Smooth muscle cell (in vitro differentiated cells): ENCODE data around the gene CBLN3. TPM values are rescaled to one million over a fixed set of nuclear protein-coding genes. Genes with fewer than 3 reads are reported as not detected.

Experiments used
- DNase-seq: peaks from one replicate; lab custom pipeline; 2025; ENCODE audit not compliant: unreplicated experiment; lab: John Stamatoyannopoulos, UW
- H2AFZ ChIP-seq: fragments of 200-600 bp; sonication (generic); 2 replicates; pipeline ENCODE4 v1.6.0; 2016; ENCODE audit warnings: antibody characterized with exemption, low read depth, mild to moderate bottlenecking
- H3F3A ChIP-seq: fragments of 200-600 bp; sonication (generic); 2 replicates; pipeline ENCODE4 v1.6.0; 2017; ENCODE audit warnings: antibody characterized with exemption, low read depth
- H3K27ac ChIP-seq: fragments of 200-600 bp; sonication (generic); 2 replicates; pipeline ENCODE4 v1.5.1; 2016; ENCODE audit warnings: low read depth, mild to moderate bottlenecking
- H3K27me3 ChIP-seq: fragments of 200-600 bp; sonication (generic); 2 replicates; pipeline ENCODE4 v1.6.1; 2016; ENCODE audit warnings: low read depth, mild to moderate bottlenecking
- H3K36me3 ChIP-seq: fragments of 200-600 bp; sonication (generic); 2 replicates; pipeline ENCODE4 v1.5.1; 2016; ENCODE audit warnings: low read depth
- H3K4me1 ChIP-seq: fragments of 200-600 bp; sonication (generic); 2 replicates; pipeline ENCODE4 v1.5.1; 2016; ENCODE audit warnings: low read depth
- H3K4me2 ChIP-seq: fragments of 200-600 bp; sonication (generic); 2 replicates; pipeline ENCODE4 v1.6.0; 2016; ENCODE audit warnings: mild to moderate bottlenecking
- H3K4me3 ChIP-seq: fragments of 200-600 bp; sonication (generic); 2 replicates; pipeline ENCODE4 v1.5.1; 2016; ENCODE audit warnings: mild to moderate bottlenecking
- H3K79me2 ChIP-seq: fragments of 200-600 bp; sonication (generic); 2 replicates; pipeline ENCODE4 v1.6.0; 2016; ENCODE audit warnings: low read depth, mild to moderate bottlenecking
- H3K9ac ChIP-seq: fragments of 200-600 bp; sonication (generic); 2 replicates; pipeline ENCODE4 v1.6.0; 2016; ENCODE audit warnings: low read depth
- H3K9me3 ChIP-seq: fragments of 200-600 bp; sonication (generic); replicated peaks from 2 replicates; pipeline ENCODE4 v1.5.1; 2016; ENCODE audit warnings: low read depth
- H4K20me1 ChIP-seq: fragments of 200-600 bp; sonication (generic); 2 replicates; pipeline ENCODE4 v1.6.0; 2016; ENCODE audit warnings: low read depth
- WGBS: methylation state at CpG from one replicate; pipeline ENCODE4 v1.1.7; 2016; ENCODE audit warnings: low lambda C conversion rate; 5-methylcytosine and 5-hydroxymethylcytosine counted together
- polyA plus RNA-seq: library from polyadenylated mRNA; unstranded; fragments of >200 nt; fragmentation: Nextera tagmentation; extraction: Ambion mirVana; gene quantifications from 2 replicates; pipeline ENCODE4 v1.2.1, GENCODE V29; 2016
- total RNA-seq: library from RNA; depleted of rRNA; stranded (reverse); fragments of >200 nt; gene quantifications from 2 replicates; pipeline ENCODE4 v1.2.3, GENCODE V29; 2014
- TF ChIP-seq, protein P1 (sequence below): fragments of 200-600 bp; sonication (generic); IDR thresholded peaks from 2 replicates; pipeline ENCODE4 v1.5.1; 2017; ENCODE audit warnings: borderline replicate concordance, mild to moderate bottlenecking, antibody characterized with exemption; ENCODE audit not compliant: insufficient read depth, poor library complexity, severe bottlenecking

CBLN3 gene
- total and polyA plus RNA-seq, 2 experiments from 2014 or later, result 1.1 to 1.6 TPM

DNA sequence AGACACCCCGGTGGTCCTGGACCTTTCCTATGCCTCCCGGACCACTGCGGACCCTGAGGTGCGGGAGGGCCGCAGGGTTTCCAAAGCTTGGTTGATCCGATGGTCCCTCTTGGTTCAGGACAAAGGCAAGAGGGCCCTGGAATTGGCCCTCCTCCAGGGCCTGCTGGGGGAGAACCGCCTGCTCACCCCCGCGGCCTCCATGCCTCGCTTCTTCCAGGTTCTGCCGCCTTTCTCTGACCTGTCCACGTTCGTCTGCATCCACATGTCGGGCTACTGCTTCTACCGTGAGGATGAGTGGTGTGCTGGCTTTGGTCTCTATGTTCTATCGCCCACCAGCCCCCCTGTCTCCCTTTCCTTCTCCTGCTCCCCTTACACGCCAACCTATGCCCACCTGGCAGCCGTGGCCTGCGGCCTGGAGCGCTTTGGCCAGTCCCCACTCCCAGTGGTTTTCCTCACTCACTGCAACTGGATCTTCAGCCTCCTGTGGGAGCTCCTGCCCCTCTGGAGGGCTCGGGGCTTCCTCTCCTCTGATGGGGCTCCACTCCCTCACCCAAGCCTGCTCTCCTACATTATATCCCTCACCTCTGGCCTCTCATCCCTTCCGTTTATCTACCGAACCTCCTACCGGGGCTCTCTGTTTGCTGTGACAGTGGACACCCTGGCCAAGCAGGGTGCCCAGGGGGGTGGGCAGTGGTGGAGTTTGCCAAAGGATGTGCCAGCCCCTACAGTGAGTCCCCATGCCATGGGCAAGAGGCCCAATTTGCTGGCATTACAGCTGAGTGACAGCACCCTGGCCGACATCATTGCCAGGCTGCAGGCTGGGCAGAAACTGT is 13.8 kb downstream of the CBLN3 start:
- no peak for DNase-seq
- no peaks in the 10 kb centered on the region for H3K4me1 ChIP-seq
- TF ChIP-seq, protein P1, sequence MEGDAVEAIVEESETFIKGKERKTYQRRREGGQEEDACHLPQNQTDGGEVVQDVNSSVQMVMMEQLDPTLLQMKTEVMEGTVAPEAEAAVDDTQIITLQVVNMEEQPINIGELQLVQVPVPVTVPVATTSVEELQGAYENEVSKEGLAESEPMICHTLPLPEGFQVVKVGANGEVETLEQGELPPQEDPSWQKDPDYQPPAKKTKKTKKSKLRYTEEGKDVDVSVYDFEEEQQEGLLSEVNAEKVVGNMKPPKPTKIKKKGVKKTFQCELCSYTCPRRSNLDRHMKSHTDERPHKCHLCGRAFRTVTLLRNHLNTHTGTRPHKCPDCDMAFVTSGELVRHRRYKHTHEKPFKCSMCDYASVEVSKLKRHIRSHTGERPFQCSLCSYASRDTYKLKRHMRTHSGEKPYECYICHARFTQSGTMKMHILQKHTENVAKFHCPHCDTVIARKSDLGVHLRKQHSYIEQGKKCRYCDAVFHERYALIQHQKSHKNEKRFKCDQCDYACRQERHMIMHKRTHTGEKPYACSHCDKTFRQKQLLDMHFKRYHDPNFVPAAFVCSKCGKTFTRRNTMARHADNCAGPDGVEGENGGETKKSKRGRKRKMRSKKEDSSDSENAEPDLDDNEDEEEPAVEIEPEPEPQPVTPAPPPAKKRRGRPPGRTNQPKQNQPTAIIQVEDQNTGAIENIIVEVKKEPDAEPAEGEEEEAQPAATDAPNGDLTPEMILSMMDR, result no peak
- 94% methylated on average over 25 of the region's 25 CpGs for WGBS
- no peaks in the 10 kb centered on the region for H4K20me1 ChIP-seq
- peaks cover 6% of the 10 kb centered on the region for H3F3A ChIP-seq
- H3K9ac ChIP-seq, result no peak overlapping the region
- no peak overlapping the region for H2AFZ ChIP-seq
- H3K27ac ChIP-seq, result no peak overlapping the region
- no peaks in the 10 kb centered on the region for H3K79me2 ChIP-seq
- H3K4me3 ChIP-seq, result no peak overlapping the region
- no peaks in the 10 kb centered on the region for H3K27me3 ChIP-seq
- no peaks in the 10 kb centered on the region for H3K9me3 ChIP-seq
- H3K4me2 ChIP-seq, result no peak overlapping the region
- H3K36me3 ChIP-seq, result no peaks in the 10 kb centered on the region

DNA sequence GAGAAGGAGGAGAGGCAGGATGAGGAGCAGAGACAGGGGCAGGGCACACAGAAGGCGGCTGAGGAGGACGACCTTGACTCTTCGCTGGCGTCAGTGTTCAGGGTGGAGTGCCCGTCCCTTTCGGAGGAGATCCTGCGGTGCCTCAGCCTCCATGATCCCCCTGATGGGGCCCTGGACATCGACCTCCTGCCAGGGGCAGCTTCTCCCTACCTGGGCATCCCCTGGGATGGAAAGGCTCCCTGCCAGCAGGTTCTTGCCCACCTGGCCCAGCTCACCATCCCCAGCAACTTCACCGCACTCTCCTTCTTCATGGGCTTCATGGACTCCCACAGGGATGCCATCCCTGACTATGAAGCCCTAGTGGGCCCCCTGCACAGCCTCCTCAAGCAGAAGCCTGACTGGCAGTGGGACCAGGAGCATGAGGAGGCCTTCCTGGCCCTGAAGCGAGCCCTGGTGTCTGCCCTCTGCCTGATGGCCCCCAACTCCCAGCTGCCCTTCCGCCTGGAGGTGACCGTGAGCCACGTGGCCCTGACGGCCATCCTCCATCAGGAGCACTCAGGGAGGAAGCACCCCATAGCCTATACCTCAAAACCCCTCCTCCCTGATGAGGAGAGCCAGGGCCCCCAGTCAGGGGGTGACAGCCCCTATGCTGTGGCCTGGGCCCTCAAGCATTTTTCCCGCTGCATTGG is 14.6 kb downstream of the CBLN3 start:
- 97% methylated on average over 8 of the region's 15 CpGs for WGBS
- no peak overlapping the region for H3K27ac ChIP-seq
- H2AFZ ChIP-seq, result no peak overlapping the region
- no peaks in the 10 kb centered on the region for H3K79me2 ChIP-seq
- H3K9me3 ChIP-seq, result no peaks in the 10 kb centered on the region
- H3F3A ChIP-seq, result peaks cover 6% of the 10 kb centered on the region
- no peak for DNase-seq
- H3K36me3 ChIP-seq, result no peaks in the 10 kb centered on the region
- no peaks in the 10 kb centered on the region for H3K4me1 ChIP-seq
- H4K20me1 ChIP-seq, result no peaks in the 10 kb centered on the region
- TF ChIP-seq, protein P1, result no peak
- H3K4me3 ChIP-seq, result no peak overlapping the region
- H3K27me3 ChIP-seq, result no peaks in the 10 kb centered on the region
- no peak overlapping the region for H3K4me2 ChIP-seq
- H3K9ac ChIP-seq, result no peak overlapping the region

DNA sequence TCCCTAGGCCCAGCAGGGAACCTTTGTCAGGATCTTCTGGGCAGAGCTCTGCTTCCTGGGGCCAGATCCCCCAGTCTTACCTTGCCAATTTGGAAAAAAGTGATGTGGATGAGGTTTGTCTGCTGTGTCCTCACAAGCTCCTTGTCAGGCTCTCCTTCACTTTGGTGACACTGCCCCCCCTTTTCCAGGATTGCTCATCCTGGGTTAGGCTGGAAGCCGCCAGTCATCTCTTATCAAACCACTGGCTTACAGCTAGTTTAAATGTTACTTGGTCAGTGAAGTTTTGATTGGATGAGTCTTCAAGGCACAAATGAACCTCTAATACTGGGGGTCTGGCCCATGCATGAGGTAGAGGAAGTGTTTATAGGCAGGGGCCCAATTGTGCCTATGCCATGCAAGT is 15.4 kb downstream of the CBLN3 start:
- H2AFZ ChIP-seq, result no peak overlapping the region
- no peak overlapping the region for H3K4me3 ChIP-seq
- H3K27me3 ChIP-seq, result no peaks in the 10 kb centered on the region
- H3K79me2 ChIP-seq, result no peaks in the 10 kb centered on the region
- H3F3A ChIP-seq, result peaks cover 6% of the 10 kb centered on the region
- no peak overlapping the region for H3K9ac ChIP-seq
- H3K4me1 ChIP-seq, result no peaks in the 10 kb centered on the region
- no peaks in the 10 kb centered on the region for H4K20me1 ChIP-seq
- DNase-seq, result no peak
- no peak overlapping the region for H3K27ac ChIP-seq
- H3K4me2 ChIP-seq, result no peak overlapping the region
- H3K36me3 ChIP-seq, result no peaks in the 10 kb centered on the region
- TF ChIP-seq, protein P1, result no peak
- 41% methylated on average over 1 of the region's 1 CpG for WGBS
- no peaks in the 10 kb centered on the region for H3K9me3 ChIP-seq
